ENCODE measurements around the gene ACOXL.

Gene ACOXL

DNA sequence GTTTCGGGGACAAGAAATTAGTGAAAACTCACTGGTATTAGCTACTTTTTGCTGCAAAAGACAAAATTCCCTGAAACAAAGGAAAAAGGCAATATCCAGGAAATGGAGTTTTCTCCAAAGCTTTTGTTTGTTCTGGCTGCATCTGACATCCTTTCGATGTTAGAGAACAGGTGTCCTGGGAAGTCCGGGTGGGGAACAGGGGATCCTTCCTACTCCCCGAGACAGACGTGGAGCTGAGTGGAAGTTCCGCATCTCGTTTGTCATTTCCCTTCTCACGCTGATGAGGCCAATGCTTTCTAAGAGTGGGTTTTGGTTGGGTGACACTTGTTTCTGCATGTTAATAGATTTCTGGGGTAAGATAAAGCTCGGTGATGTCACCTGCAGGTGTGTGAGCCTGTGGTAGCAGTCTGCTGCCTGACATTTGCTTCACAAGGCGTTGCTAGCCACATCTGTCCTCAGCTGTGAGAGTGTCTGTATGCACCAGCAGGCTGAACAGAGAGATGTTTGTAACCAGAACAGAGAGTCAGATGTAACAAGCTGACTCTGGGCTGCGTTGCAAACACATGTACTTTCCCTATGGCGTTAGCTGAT is 125.9 kb downstream of the ACOXL start:
- peak; percentile 47 for DNase-seq (ENCODE audit: low read depth)

DNA sequence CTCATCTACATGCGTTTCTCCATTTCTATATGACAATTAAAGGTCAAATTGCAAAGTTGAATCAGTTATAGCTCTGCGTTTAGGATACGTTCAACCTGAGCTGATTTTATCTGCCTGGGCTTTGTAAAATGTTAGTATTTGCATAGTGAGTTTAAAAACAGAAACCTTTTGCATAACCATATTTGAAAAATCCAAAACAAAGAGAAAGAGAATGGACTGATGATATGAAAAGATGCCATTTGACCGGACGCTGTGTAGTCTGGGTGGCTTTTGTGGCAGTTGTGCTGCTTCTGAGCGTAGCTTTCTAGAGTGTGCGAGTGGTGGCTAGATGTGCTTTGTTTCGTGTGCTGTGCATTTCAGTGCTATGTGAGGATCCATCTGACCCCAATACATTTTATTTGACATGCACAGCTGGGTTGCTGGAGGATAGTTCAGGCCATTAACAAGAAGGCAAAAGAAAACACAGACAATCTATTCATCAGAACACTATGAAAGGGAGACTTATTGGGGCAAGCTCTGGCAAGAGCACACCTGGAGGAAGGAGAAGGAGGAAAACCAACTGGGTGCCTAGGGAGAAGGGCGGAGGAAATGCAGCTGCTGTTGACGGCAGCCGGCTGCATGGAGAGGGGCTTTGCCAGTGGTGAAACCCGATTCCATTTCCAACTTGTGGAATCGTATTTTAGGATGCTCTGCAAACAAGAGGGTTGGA is 126.8 kb downstream of the ACOXL start:
- no peak for DNase-seq (ENCODE audit: low read depth)

DNA sequence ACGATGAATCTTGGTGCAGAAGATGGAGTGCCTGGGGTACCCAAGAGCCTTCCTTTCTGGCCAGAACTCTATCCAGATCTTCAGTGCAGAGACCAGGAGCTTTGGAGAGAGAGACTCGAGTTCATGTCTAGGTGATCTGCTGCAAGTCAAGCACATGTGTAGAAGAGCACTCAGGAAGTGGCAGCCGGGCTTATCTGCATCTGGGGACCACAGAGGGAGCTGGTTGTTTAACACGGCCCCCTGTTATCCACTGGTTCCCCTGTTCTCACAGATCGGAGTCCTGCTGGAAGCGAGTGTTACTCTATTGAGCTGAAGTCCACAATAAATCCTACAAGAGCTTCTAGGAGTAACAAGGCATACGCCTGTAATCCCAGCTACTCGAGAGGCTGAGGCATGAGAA is 128.3 kb downstream of the ACOXL start:
- DNase-seq (ENCODE audit: low read depth), result no peak

DNA sequence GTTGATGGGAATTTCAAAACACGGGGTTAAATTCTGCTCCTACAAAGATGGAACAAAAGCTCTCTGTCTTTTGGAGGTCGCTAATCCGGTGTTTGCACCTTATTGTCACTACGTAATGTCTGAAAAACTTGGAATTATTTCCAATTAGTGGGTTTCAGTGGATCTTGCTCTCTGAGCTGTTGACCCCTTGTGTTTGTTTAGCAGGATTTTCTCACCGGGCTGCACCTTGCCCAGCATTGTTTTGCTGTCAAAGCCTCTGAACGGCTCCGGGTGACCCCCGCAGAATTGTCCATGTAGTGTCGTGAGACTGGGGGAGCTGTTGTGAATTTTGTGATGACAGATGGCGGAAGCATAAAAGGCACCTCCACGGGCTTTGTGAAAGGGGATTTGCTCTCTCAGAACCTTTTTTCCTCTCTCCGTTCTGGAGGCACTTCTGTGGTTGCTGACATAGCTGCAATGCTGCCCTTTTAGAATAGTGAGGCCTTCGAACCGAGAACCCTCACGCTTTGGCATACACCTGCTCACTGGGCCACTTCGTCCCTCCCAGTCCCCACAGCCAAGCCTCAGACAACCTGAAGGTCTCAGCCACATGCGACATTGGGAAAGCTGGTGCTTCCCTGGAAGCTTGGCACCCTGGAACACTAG is 129.4 kb downstream of the ACOXL start:
- DNase-seq (ENCODE audit: low read depth), result no peak

DNA sequence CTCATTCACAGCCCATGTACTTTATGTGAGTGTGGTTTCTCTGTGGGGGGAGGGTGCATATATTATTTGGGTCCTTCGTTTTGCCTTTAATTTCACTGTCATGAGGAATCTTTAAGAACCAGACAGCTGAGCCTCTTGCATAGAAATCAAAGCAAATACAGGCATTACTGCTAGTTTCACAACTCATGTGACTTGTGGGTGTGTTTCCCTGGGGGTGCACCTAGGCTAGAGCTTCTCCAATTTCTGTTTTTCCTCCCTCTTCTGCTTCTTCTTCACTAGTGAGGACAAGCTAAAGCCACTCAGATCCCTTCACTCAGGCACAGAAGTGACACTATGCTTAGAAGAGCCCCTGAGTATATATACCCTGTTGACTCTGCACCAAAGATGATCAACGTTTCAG is 131.4 kb downstream of the ACOXL start:
- no peak for DNase-seq (ENCODE audit: low read depth)

DNA sequence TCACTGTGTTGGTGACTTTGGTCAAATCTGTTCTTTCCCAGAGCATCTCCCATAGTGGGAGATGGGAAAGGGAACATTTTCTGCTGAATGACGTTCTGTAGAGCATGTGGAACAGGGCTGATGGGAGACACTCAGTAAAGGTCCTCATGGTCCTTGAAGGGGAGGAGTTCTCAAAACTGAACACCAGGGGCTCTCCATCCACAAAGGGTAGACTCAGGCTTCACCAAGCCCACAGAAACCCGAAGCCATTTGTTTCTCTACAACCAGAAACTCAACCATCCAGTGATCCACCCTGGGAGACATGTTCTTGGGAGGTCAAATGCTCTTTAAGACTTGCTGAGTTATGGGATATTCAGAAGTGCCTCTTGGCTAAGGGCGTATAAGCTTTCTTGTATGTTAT is 131.8 kb downstream of the ACOXL start:
- DNase-seq (ENCODE audit: low read depth), result no peak

DNA sequence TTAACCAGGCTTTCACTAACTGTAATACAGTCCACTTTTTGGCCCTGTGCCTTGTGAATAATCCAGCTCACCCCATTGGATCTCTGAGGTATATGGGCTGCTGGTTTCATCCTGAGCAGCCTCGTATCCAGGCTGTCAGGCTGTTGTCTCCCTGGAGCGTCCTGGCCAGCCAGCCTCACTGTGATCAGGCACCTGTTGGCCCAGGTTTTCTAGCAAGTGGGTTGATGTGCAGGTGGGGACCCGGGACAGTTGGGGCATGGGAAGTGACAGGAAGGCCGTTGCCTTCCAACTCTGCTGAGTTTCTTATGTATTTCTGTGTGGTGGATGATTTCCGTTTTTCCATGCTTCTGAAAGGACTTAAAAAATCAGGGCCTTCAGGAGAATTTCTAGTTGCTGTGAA is 132.4 kb downstream of the ACOXL start:
- no peak for DNase-seq (ENCODE audit: low read depth)

DNA sequence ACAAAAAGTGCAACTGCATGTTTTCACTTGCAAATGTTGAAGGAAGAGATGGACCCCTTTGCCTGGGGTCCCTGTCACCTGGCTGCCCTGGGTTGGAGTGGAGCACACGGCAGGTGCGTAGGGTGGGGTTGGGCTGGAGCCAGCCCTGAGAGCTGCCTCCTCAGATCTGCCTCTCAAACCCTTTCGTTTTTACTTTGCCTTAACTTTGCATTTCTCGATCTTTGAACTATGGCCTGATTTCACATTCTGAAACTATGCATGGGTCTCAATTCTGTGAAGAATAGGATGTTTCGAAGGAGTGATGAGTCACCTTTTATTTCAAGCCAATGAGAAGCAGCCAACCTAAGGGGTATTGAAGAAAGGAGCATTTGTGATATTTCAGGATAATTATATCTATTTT is 132.8 kb downstream of the ACOXL start:
- no peak for DNase-seq (ENCODE audit: low read depth)

DNA sequence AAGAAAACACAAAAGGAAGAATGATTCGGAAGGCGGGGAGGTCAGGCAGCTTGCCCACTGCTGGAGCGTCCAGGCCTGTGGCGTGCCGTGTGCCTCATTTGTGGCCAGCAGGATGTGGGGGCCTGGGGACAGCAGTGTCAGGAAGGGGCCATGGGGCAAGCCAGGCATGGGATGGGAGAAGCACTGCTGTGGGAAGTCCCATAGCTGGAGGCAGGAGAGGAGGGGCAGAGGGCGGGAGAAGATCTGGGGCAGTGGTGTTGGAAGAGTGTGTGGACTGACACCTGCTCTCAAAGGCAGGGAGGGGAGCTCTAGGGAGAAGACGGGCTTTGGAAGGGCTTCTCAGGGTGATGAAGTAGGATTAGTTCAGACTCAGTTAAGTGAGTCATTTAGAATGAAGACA is 133.7 kb downstream of the ACOXL start:
- no peak for DNase-seq (ENCODE audit: low read depth)

DNA sequence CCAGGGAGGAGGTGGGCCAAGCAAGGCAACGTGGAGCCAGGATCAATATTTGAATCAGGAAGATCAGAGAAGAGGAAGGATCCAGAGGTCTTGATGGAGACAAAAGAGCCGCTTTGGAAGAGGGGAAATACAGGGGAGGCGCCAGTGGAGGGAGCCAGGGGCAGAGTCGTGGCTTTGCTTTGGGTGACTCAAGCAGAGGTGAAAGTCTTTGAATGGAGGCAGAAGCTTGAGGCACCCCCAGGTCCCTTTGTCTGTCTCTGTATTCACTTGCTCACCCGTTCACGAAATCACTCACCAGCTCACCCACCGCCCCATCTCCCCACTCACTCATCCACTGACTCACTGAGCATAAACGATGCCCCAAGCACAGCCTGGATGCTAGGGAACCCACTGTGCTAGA is 134.1 kb downstream of the ACOXL start:
- DNase-seq (ENCODE audit: low read depth), result peak; percentile 70

DNA sequence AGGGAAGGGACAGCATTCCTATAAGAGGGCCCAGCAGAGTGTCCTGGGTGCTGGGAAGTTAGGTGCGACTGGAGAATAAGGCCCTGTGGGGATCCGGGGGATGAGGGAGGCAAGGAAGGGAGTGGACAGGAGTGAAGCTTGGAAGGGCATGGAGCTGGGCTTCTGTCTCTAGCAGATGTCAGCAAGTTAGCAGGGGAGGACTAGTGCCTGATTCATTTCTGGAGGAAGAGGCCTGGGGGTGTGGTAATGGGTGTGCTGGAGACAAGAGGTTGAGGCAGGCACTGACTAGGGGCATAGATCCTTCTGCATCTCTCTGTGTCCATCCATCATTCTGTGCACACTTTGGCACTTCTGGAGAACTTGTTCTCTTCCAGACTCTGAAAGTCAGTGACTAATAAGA is 134.7 kb downstream of the ACOXL start:
- no peak for DNase-seq (ENCODE audit: low read depth)

DNA sequence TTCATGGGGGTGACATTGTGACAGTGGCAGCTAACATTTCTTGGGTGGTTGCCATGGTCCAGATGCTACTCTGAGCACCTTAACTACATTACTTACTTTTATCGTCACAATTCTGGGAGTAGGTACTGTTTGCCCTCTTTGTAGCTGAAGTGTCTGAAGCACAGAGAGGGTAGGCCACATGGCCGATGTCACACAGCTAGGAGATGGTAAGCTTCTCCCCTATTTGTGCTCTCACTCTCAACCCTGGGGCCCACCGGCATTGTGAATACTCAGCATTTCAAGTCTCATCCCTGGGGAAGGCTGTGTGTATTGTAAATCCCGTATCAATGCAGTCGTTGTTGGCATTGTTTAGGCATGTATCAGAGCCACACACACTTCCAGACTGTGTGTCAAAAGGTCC is 136.6 kb downstream of the ACOXL start:
- no peak for DNase-seq (ENCODE audit: low read depth)

DNA sequence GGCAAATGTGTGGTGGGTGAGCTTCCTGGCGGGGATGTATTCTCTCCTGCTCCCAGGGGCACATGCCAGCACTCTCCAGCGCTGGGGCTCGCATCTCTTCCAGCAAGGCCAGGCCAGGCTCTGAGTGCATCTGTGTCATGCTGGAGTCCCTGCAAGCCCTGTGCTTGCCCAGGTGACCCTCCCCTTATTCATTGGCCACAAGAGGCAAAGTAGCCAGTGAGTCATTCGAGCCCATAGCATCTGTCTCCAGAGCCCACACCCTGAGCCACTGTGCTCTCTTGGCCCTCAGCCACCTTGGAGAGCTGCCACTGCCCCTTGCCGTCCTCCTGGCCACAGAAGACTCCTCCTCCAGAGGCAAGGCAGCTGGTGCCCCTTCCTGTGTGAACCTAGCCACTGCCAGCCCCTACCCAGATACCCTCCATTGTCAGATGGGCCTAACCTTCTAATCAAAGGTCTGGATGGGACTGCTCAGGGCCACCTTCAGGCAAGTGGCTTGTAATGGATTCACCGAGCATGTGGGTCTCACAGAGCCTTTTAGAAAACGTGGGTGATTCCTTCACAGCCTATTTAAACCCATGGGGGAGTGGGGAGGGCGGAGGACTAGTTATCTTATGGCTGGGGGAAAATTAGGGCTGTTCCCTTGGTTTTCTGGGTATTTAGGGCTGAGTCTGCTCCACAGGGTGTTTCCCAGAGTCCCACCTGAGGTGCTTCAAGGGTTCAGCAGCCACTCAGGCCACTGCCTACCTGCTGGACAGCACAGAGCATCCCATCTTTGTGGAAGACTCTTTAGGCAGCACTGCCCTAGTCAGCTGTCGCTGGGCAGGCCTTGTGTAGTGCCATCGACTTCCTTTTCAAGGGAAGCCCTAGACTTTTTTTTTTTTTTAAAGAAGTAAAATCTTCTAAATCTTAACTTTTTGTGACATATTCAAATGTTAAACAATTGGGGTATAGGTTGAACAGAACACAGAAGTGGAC is 137.4 kb downstream of the ACOXL start:
- no peak for DNase-seq (ENCODE audit: low read depth)

DNA sequence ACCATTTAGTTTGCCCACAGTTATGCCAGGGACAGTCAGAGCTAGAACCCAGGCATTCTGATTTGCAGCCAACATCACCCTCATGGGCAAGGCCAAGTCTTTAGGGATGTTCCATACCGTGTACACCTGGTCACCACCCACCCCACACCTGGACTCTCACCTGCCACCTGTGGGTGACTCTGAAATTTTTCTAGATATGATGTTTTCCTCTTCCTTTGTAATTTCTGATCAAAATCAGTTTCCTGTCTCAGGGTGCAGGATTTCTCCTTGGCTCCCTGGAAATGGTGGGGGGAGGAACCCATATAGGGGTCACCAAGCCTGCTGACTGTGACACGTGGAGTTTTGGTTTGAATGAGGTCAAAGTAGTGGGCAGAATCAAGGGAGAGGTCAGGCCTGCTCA is 138.2 kb downstream of the ACOXL start:
- no peak for DNase-seq (ENCODE audit: low read depth)

DNA sequence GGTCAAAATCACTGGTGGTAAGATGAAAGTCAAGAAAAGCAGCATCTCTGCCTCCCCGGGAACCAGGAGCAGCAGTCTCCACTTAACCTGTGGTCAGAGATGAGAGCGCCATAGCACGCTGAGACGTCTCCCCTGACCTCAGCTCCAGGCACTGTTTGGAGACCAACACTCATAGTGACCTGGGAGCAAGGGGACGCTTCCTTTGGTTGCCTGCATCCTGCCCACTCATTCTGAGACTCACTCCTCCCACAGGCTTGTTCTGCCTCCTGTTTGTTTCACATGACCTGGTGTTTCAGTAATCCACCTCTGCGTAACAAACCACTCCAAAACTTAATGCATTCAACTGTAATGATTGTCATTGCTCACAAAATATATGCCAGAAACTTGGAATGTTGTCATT is 139.3 kb downstream of the ACOXL start:
- DNase-seq (ENCODE audit: low read depth), result peak; percentile 29

DNA sequence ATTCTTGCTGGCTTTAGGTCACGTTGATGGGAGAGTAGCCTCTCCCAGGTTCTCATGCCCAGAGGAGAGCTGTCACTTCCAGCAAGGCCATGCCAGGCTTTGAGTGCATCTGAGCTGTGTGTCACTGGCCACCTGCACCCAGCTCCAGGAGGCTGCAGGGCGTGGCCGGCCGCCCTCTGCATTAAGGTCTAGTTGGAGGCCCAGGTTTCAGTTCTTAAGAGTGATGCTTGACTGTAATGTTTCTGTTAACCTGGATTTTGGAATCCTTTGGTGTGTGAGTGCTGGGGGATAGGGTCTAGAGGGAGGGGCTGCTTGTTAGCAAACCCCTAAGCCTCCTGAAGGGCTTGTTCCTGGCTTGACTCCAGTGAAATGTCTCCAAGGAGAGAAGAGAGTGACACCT is 140.1 kb downstream of the ACOXL start:
- DNase-seq (ENCODE audit: low read depth), result no peak

DNA sequence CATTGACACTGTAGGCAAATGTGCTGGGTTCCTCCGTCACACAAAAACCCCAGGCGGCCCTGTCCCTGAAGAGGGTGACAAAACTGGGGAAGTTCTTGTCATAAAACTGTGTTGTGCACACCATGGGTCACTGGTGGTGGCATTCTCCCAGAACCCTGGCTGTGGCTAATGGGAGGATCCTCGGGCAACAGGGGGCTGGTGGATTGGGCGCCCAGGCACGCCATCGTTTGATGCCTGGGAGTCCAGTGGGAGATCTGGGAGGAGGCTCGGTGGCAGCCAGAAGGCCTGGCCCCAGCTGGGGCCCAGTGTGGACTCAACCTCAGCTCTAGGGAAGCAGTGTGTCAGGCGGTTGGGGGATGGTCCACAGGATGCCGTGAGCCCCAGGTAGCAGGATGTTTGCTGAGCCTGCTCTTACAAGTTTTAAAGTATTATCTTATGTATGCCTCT is 140.7 kb downstream of the ACOXL start:
- no peak for DNase-seq (ENCODE audit: low read depth)

DNA sequence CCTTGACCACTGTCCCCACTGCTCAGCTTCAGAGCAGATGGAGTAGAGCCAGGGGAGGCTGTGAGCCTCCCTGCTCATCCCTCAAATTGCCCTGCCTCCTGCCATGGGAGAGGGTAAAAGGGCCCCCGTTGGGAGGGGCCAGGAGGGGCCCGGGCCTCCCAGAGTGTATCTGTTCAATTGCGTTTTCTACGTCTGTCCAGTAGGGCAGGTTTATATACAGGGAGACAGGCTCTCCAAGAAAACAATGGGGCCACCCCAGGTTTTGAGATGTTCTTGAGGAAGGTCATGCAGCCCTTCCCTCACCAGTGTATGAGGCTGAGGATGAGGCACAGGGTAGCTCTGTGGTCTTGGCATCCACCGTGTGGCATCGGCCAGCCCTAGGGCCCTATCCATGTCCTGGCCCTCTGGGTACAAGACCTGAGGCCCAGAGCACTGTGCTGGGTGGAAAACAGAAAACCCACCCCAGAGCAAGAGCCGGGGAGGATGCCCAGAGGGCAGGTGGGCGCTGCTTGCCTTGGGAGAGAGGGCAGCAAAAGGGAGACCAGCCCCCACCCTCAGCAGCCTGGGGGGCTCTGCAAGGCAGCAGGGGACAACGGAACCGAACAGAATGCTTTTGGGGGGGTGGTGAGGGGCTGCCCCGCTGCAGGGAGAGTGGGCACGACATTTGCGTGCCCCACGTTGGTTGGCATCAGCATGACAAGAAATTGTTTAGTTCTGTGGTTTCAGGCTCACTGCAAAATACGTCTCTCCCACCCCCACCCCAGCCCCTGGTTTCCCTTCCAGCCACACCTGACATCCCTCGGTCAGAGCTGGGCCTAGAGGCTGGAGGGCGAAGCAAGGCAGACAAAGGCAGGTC is 141.5 kb downstream of the ACOXL start:
- no peak for DNase-seq (ENCODE audit: low read depth)

DNA sequence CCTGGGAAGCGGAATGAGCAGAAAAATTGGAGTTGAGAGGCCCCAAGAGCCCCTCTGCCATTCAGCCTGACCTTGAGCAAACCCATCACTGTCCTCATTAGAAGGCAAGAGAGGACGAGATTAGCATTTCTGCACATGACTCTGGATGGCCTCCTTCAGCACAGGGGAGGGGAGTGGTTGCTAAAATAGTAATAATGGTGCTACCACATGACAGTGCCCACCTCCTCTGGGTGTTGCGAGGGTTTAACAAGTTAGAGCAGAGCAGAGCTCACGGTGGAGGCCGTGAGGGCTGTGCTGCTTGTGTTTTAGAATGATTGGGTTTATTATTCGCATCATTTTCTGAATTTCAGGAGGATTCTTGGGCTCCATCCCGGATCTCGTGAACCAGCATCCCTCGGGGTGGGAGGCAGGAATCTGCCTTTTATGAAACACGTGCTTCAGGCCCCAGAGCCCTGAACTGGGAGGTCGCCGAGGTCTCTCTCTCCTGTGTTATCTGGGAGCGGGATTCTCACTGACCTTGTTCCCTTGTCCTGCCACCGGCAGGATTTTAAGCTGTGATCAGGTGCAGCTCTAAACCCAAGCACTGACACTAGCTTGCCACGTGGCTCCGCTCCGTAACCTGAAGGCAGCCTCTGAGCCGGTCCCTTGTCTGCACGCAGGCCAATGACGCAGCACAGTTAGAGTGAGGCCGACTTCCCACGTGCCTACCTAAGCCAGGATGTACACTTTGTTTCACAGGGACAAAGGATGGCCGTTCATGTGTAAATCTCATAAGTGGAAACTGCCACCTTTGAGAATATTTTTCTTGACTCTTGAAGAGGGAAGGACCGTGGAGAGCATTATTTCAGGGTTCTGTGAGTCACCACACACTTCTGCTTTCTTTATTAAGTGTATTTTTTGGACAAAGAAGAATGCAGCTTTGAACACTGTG is 142.3 kb downstream of the ACOXL start:
- no peak for DNase-seq (ENCODE audit: low read depth)

DNA sequence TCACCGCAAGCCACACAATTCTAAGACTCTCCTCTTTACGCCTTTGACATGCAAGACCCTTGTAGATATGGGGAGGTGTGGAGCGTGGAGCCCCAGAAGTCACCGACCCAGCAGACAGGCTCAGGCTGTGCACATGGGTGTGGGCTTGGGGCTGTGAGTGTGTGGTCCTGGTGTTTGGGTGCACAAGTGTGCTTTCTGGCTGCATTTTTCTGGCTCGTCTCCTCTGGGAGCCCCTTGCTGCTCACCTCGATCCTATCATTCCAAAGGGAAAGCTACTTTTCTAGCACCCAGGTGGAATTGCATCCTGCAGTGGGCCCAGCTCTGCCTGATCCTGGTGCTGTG is 143.0 kb downstream of the ACOXL start:
- no peak for DNase-seq (ENCODE audit: low read depth)

Data from activated T-cell treated with anti-CD3 and anti-CD28 coated beads for 48 hours (primary cell).